ENCODE data around the gene DOCK9.
"Not testable (repeated sequence)": the region's sequence is repeated elsewhere in the genome, so short reads cannot be mapped to it uniquely, and the experiment has no call there.

Gene DOCK9

GRCh38 chr13:98813993-98814392, 163.9 kb downstream of the DOCK9 start:
- peak; percentile 31 for DNase-seq

GRCh38 chr13:98812186-98812790, 165.6 kb downstream of the DOCK9 start:
- DNase-seq = not testable (repeated sequence)

GRCh38 chr13:98810746-98811145, 167.1 kb downstream of the DOCK9 start:
- DNase-seq = peak; percentile 9

- no peak for DNase-seq
These were observed 168.5 kb downstream of the DOCK9 start for GRCh38 chr13:98809345-98809777.

- DNase-seq = no peak
These were observed 170.1 kb downstream of the DOCK9 start for GRCh38 chr13:98807774-98808173.

- no peak for DNase-seq
These were observed 173.5 kb downstream of the DOCK9 start for GRCh38 chr13:98804336-98804855.

GRCh38 chr13:98803921-98804320, 173.9 kb downstream of the DOCK9 start:
- no peak for DNase-seq

- no peak for DNase-seq
These were observed 174.7 kb downstream of the DOCK9 start for GRCh38 chr13:98803111-98803561.

GRCh38 chr13:98802559-98802958, 175.3 kb downstream of the DOCK9 start:
- DNase-seq = no peak

GRCh38 chr13:98801626-98802418, 176.0 kb downstream of the DOCK9 start:
- no peak for DNase-seq

- no peak for DNase-seq
These were observed 177.8 kb downstream of the DOCK9 start for GRCh38 chr13:98800078-98800477.

- peak; percentile 84 for DNase-seq
These were observed 178.8 kb downstream of the DOCK9 start for GRCh38 chr13:98798849-98799645.

- peak; percentile 8 for DNase-seq
These were observed 180.4 kb downstream of the DOCK9 start for GRCh38 chr13:98797456-98797855.

- DNase-seq = no peak
These were observed 181.1 kb downstream of the DOCK9 start for GRCh38 chr13:98796798-98797197.

GRCh38 chr13:98796191-98796590, 181.7 kb downstream of the DOCK9 start:
- no peak for DNase-seq

GRCh38 chr13:98795220-98795619, 182.6 kb downstream of the DOCK9 start:
- DNase-seq = no peak

- no peak for DNase-seq
These were observed 183.4 kb downstream of the DOCK9 start for GRCh38 chr13:98794498-98794897.

GRCh38 chr13:98792785-98793495, 184.9 kb downstream of the DOCK9 start:
- DNase-seq = no peak

- no peak for DNase-seq
These were observed 185.5 kb downstream of the DOCK9 start for GRCh38 chr13:98792321-98792720.

- no peak for DNase-seq
These were observed 186.3 kb downstream of the DOCK9 start for GRCh38 chr13:98791611-98792010.

GRCh38 chr13:98787996-98788395, 189.9 kb downstream of the DOCK9 start:
- DNase-seq = no peak

GRCh38 chr13:98787173-98787572, 190.7 kb downstream of the DOCK9 start:
- DNase-seq = no peak

GRCh38 chr13:98786023-98786422, 191.8 kb downstream of the DOCK9 start:
- no peak for DNase-seq
